KOPT-K1 (cell line): ENCODE measurements around the gene GALNT5.
"Not testable (repeated sequence)": the region's sequence is repeated elsewhere in the genome, so short reads cannot be mapped to it uniquely, and the experiment has no call there.

Experiments
- H3K27ac ChIP-seq: fragments of 200-600 bp; sonication (generic); 2 replicates; pipeline ENCODE4 v1.5.1; 2016; ENCODE audit warnings: antibody characterized with exemption, mild to moderate bottlenecking, low read depth, low read length; ENCODE audit not compliant: poor library complexity, severe bottlenecking
- H3K36me3 ChIP-seq: fragments of 200-600 bp; sonication (generic); 2 replicates; pipeline ENCODE4 v1.5.1; 2017; ENCODE audit warnings: antibody characterized with exemption, mild to moderate bottlenecking, low read length, moderate library complexity; ENCODE audit not compliant: insufficient read depth
- H3K9me3 ChIP-seq: fragments of 200-600 bp; sonication (generic); 2 replicates; pipeline ENCODE4 v1.5.1; 2017; ENCODE audit warnings: antibody characterized with exemption, low read length, mild to moderate bottlenecking; ENCODE audit not compliant: insufficient read depth, poor library complexity, severe bottlenecking

The GALNT5 gene

DNA sequence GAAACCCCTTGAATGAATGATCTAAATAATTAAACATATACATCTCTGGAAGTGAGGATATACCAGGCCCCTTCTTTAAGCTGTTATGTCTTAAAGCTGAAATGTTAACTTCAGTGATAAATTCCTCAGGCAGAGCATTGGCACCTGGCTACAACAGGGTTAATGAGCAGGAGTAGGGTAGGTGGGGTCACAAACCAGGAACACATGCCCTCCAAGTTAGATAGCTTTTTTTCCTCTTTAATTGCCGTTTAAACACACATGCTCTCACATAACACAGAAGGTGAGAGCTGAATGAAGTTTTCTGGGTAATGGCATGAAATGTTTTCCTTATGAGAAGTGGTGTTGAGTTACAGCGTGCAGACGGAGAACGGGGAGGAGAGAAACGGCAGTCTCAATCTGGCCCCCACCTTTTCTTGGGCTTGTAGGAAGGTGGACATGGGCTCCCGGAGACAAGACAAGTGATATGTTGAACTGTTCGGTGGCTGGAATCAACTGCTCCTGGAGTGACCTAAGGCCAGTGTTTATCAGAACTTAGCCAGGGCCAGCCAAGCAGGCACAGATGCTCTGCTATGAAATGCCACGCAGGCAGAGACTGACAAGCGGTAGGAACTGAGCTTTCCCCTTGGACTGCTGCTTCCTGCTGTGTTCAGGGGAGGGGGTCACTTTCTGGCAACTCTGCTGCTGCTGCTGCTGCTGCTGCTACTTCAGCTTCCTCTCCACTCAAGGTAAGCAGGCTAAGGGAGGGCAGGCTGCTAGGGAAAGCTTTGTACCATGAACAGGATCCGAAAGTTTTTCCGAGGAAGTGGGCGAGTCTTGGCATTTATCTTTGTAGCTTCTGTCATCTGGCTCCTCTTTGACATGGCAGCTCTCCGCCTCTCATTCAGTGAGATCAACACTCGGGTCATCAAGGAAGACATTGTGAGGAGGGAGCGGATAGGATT is at the start of gene GALNT5:
GALNT5 (plus strand) TSS at position 394 of the 941 bp plus-strand sequence; CDS start at position 772, 378 bp downstream.
- Histone ChIP-seq H3K27ac (no peak within 1 kb of the TSS), H3K9me3 (no peaks in the 10 kb centered on the region), H3K36me3 (no peaks in the 10 kb centered on the region)

DNA sequence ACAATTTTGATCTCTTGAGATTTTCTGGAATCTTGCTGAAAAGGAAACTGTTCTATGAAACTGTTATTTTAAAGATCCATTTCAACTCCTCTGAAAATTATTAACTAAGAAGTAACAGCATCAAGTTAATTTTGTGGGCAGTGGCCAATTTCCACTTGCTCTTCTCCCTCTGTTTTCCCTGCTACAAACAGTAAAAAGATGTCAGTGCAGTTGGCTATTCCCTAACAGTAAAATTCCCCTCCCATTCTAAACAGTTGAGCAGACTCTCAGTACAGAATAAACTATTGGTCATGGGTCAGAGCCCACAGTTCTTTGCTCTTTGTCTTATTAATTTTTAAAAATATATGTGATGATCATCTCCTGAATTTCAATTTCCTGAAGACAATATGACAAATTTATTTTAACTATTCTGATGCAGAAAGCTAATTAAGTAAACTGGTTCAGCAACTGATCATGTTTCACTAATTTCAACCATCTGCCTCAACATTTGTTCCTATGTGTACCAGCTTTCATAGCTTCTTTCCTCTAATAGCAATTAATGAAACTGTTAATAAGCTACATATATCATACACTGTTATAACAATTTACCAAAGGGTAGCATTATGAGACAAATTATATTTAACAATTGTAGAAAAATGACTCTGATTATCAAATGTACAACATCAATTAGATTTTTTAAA is 41.1 kb upstream of the GALNT5 start:
- Histone ChIP-seq H3K9me3 (no peaks in the 10 kb centered on the region), H3K36me3 (no peaks in the 10 kb centered on the region), H3K27ac (no peak overlapping the region)

DNA sequence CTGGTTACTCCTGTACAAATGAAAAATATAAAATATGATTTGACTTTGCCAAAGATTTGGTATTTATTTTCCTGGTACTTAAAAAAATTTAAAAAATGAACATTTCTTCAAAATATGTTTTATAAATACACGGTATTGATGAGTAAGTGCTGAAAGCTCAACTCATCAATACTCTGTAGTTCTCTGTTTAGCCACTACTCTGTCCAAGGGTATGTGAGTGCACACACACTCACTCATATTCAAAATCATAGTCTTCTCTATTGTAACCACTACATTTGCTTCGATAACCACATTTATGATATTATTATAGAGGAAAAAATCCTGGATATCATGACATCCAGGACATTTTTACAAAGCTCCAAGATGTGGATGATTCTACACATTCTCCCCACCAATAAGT is 40.1 kb upstream of the GALNT5 start:
- H3K36me3 ChIP-seq, result no peaks in the 10 kb centered on the region
- no peaks in the 10 kb centered on the region for H3K9me3 ChIP-seq
- H3K27ac ChIP-seq, result no peak overlapping the region

DNA sequence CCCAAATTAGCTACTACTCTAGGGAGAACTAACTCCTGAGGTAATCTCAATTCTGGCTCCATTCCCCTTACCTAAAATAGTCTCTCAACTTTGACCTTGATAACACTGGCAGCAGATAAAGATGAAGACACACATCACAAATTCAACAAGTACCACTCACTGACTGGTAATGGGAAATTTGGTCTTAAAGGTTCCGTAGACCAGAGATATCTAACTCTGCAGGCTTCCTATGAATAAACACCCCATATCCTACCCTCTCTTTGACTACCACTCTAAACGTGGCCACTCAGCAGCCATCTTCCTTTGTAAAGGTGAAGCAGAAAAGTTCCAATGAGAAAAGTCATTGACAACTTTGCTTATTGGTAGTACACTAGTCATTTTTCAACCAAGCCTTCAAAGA is 38.6 kb upstream of the GALNT5 start:
- Histone ChIP-seq H3K9me3 (no peaks in the 10 kb centered on the region), H3K27ac (no peak overlapping the region), H3K36me3 (no peaks in the 10 kb centered on the region)

DNA sequence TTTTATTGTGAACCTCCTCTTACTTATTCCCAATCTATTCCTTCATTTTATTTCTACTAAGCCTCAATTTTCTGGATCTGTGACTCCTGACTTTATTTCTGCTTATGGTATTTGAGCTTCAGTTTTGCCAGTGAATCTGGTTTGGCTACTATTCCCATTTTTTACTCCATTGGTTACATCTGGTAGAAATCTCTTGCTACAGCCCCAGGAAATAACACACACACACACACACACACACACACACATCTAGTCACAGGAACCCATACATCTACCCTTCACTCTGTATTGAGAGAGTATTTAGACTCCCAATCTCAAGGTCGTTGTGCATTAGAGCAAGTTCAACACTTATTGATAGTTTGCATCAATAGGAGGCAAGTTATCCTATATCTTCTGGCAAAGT is 37.0 kb upstream of the GALNT5 start:
- Histone ChIP-seq H3K27ac (no peak overlapping the region), H3K36me3 (no peaks in the 10 kb centered on the region), H3K9me3 (no peaks in the 10 kb centered on the region)

- Histone ChIP-seq H3K27ac (no peak overlapping the region), H3K36me3 (no peaks in the 10 kb centered on the region), H3K9me3 (no peaks in the 10 kb centered on the region)
Observed at GRCh38 chr2:157221394-157221988, 36.0 kb upstream of the GALNT5 start.

DNA sequence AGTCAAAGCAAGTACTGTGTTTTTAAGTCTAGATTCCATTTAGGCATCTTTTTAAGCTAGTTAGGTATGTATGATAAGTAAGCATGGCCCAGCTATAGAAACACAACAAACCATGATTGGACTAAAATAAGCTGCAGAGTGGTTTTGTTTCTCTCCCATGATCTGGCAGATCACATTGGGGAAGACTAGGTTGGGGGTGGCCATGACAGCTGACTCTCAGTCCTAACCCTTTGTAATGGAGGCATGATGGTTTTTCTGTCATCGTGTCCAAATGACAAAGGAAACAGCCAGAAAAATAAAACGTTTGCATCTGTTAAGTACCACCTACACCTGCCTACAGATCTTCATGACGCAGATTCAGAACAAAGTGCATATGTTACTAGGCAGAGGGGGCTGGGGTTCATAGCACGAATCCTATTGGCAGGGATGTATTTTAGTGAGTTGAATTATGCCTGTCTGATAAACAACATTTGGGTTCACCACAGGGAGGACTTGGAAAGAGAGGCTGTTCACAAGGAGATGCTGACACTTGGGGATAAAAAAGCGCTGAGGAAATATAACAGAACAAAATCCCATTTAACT is 33.8 kb upstream of the GALNT5 start:
- Histone ChIP-seq H3K36me3 (no peaks in the 10 kb centered on the region), H3K27ac (no peak overlapping the region), H3K9me3 (no peaks in the 10 kb centered on the region)

DNA sequence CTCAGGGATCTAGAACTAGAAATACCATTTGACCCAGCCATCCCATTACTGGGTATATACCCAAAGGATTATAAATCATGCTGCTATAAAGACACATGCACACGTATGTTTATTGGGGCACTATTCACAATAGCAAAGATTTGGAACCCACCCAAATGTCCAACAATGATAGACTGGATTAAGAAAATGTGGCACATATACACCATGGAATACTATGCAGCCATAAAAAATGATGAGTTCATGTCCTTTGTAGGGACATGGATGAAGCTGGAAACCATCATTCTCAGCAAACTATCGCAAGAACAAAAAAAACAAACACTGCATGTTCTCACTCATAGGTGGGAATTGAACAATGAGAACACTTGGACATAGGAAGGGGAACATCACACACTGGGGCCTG is 33.1 kb upstream of the GALNT5 start:
- not testable (repeated sequence) for H3K36me3 ChIP-seq, H3K9me3 ChIP-seq, H3K27ac ChIP-seq

GRCh38 chr2:157227592-157227991 is 29.9 kb upstream of the GALNT5 start:
- no peak overlapping the region for H3K27ac ChIP-seq
- H3K36me3 ChIP-seq, result no peaks in the 10 kb centered on the region
- H3K9me3 ChIP-seq, result no peaks in the 10 kb centered on the region

- no peaks in the 10 kb centered on the region for H3K9me3 ChIP-seq
- H3K27ac ChIP-seq, result no peak overlapping the region
- H3K36me3 ChIP-seq, result no peaks in the 10 kb centered on the region
Observed at GRCh38 chr2:157228946-157229345, 28.6 kb upstream of the GALNT5 start.

GRCh38 chr2:157229572-157229971 is 27.9 kb upstream of the GALNT5 start:
- no peak overlapping the region for H3K27ac ChIP-seq
- no peaks in the 10 kb centered on the region for H3K36me3 ChIP-seq
- H3K9me3 ChIP-seq, result no peaks in the 10 kb centered on the region

- Histone ChIP-seq H3K9me3 (no peaks in the 10 kb centered on the region), H3K36me3 (no peaks in the 10 kb centered on the region), H3K27ac (no peak overlapping the region)
Observed at GRCh38 chr2:157231476-157231875, 26.0 kb upstream of the GALNT5 start.

GRCh38 chr2:157233506-157233905 is 24.0 kb upstream of the GALNT5 start:
- no peaks in the 10 kb centered on the region for H3K36me3 ChIP-seq

DNA sequence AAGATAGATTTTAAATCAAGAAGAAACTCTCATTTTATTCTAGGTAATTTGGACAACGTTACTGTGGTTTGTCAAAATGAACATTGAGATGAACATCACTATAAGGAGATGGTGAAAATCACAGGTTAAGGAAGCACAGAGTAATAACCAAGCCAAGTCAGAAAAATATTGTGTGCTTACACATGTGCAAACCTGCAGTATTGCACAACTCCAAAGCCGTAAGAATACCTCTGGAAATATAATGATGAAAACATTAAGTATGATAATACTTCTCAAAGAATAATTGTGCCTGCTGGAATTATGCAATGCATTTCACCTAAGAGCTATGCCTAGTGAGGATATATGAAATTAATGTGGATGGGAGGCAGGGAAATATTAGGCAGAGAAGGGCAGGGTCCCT is 21.1 kb upstream of the GALNT5 start:
- Histone ChIP-seq H3K27ac (no peak overlapping the region), H3K36me3 (no peaks in the 10 kb centered on the region), H3K9me3 (no peaks in the 10 kb centered on the region)

More at GRCh38 chr2:157233506-157233905, 24.0 kb upstream of the GALNT5 start:
- Histone ChIP-seq H3K27ac (no peak overlapping the region), H3K9me3 (no peaks in the 10 kb centered on the region)

DNA sequence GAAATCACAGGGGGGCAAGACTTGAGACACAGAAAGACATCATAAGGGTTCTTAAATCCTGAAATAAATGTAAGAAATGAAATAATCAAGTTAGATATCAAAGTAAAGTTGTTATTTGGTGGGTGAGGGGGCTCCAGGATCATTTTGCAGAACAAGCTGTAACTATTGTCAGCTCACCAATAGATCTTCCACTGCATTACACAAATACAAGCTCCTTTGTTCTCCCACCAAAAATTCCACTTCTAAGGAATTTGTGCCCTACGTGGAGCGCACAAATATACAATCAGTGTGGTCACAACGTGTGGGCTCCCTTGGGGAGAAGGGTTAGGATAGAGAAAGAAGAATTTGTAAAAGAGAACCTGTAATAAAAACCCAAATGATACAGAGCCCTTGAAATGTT is 19.2 kb upstream of the GALNT5 start:
- H3K27ac ChIP-seq, result no peak overlapping the region
- H3K9me3 ChIP-seq, result no peaks in the 10 kb centered on the region
- H3K36me3 ChIP-seq, result no peaks in the 10 kb centered on the region
